WTC11 (cell line): ENCODE measurements around the gene KCND2. TPM values are rescaled to one million over a fixed set of nuclear protein-coding genes. Genes with fewer than 3 reads are reported as not detected.
"Not testable (repeated sequence)": the region's sequence is repeated elsewhere in the genome, so short reads cannot be mapped to it uniquely, and the experiment has no call there.

ENCODE experiments used
- ATAC-seq: fragments of 200-7000 bp; cut with Tn5 transposase; 2 replicates; pipeline ENCODE4 v1.10.0; 2021; ENCODE audit warnings: mild to moderate bottlenecking, moderate library complexity
- CTCF ChIA-PET: fragments of 300-600 bp; sonication (Branson Sonifier 250); formaldehyde crosslinking; loops from one replicate; lab custom pipeline; 2021; ENCODE audit warnings: antibody characterized with exemption; lab: Charles Lee
- POLR2A ChIA-PET: fragments of 350-600 bp; sonication (Branson Sonifier 250); formaldehyde crosslinking; loops from one replicate; lab custom pipeline; 2021; ENCODE audit warnings: antibody characterized with exemption; lab: Charles Lee
- DNase-seq: peaks from one replicate; pipeline ENCODE4 v3.0.0; 2021; ENCODE audit warnings: low spot score
- H3K27ac Mint-ChIP-seq: 2 replicates; pipeline ENCODE4 v1.8.0; 2021; ENCODE audit warnings: mixed read lengths
- H3K27me3 Mint-ChIP-seq: 2 replicates; pipeline ENCODE4 v1.8.0; 2021; ENCODE audit warnings: low read depth, mild to moderate bottlenecking, moderate library complexity, mixed read lengths
- H3K36me3 Mint-ChIP-seq: 2 replicates; pipeline ENCODE4 v1.8.0; 2021; ENCODE audit warnings: mixed read lengths
- H3K4me1 Mint-ChIP-seq: 2 replicates; pipeline ENCODE4 v1.8.0; 2022; ENCODE audit warnings: mixed read lengths
- H3K4me3 Mint-ChIP-seq: 2 replicates; pipeline ENCODE4 v1.8.0; 2021; ENCODE audit warnings: mild to moderate bottlenecking, moderate library complexity, mixed read lengths
- H3K9me3 Mint-ChIP-seq: 2 replicates; pipeline ENCODE4 v1.8.0; 2021; ENCODE audit warnings: mixed read lengths
- FOXK1 ChIP-seq: sonication (generic); formaldehyde crosslinking; IDR thresholded peaks from 2 replicates; pipeline ENCODE4 v1.8.0; 2022; ENCODE audit warnings: mild to moderate bottlenecking, moderate library complexity, missing genetic modification reagents
- GRHL2 ChIP-seq: fragments of 250-450 bp; sonication (Bioruptor Pico); IDR thresholded peaks from 2 replicates; pipeline ENCODE4 v1.8.0; 2022; ENCODE audit warnings: mild to moderate bottlenecking, moderate library complexity; ENCODE audit not compliant: insufficient replicate concordance, severe bottlenecking
- IRF2 ChIP-seq: sonication (generic); formaldehyde crosslinking; IDR thresholded peaks from 2 replicates; pipeline ENCODE4 v1.8.0; 2022; ENCODE audit warnings: low read depth, missing genetic modification reagents, borderline replicate concordance
- JAZF1 ChIP-seq: fragments of 250-450 bp; sonication (Bioruptor Pico); IDR thresholded peaks from 2 replicates; pipeline ENCODE4 v1.9.0; 2021; ENCODE audit warnings: moderate library complexity, mild to moderate bottlenecking, inconsistent platforms
- KAT7 ChIP-seq: sonication (generic); formaldehyde crosslinking; IDR thresholded peaks from 2 replicates; pipeline ENCODE4 v1.8.1; 2023; ENCODE audit warnings: missing genetic modification reagents, mild to moderate bottlenecking, borderline replicate concordance
- SMAD3 ChIP-seq: sonication (generic); formaldehyde crosslinking; IDR thresholded peaks from 2 replicates; pipeline ENCODE4 v1.8.0; 2022; ENCODE audit warnings: missing genetic modification reagents, mild to moderate bottlenecking, borderline replicate concordance
- SOX15 ChIP-seq: fragments of 250-450 bp; sonication (Bioruptor Pico); IDR thresholded peaks from 2 replicates; pipeline ENCODE4 v1.9.0; 2021; ENCODE audit warnings: mild to moderate bottlenecking
- SP1 ChIP-seq: sonication (generic); formaldehyde crosslinking; conservative IDR thresholded peaks from 2 replicates; pipeline ENCODE4 v1.8.1; 2022; ENCODE audit warnings: missing genetic modification reagents
- TEAD1 ChIP-seq: sonication (generic); formaldehyde crosslinking; IDR thresholded peaks from 2 replicates; pipeline ENCODE4 v1.8.0; 2022; ENCODE audit warnings: mild to moderate bottlenecking, missing genetic modification reagents
- ZNF219 ChIP-seq: sonication (generic); formaldehyde crosslinking; IDR thresholded peaks from 2 replicates; pipeline ENCODE4 v1.8.0; 2023; ENCODE audit warnings: missing genetic modification reagents, mild to moderate bottlenecking, borderline replicate concordance
- ZNF317 ChIP-seq: sonication (generic); formaldehyde crosslinking; IDR thresholded peaks from 2 replicates; pipeline ENCODE4 v1.8.1; 2023; ENCODE audit warnings: low read depth, mild to moderate bottlenecking, moderate library complexity, missing genetic modification reagents, borderline replicate concordance
- total RNA-seq: library from RNA; stranded (reverse); gene quantifications from 3 replicates; pipeline ENCODE4 v1.2.3, GENCODE V29; 2021
- TF ChIP-seq, protein P1 (sequence below): sonication (generic); formaldehyde crosslinking; IDR thresholded peaks from 2 replicates; pipeline ENCODE4 v1.8.1; 2022; ENCODE audit warnings: low read depth, missing genetic modification reagents, borderline replicate concordance
- TF ChIP-seq, protein P2 (sequence below): sonication (generic); formaldehyde crosslinking; IDR thresholded peaks from 2 replicates; pipeline ENCODE4 v1.8.0; 2022; ENCODE audit warnings: mild to moderate bottlenecking, missing genetic modification reagents
- TF ChIP-seq, protein P3 (sequence below): sonication (generic); formaldehyde crosslinking; IDR thresholded peaks from 2 replicates; pipeline ENCODE4 v1.8.1; 2022; ENCODE audit warnings: mild to moderate bottlenecking, missing genetic modification reagents, moderate library complexity, borderline replicate concordance
- TF ChIP-seq, protein P4 (sequence below): sonication (generic); formaldehyde crosslinking; IDR thresholded peaks from 2 replicates; pipeline ENCODE4 v1.8.1; 2022; ENCODE audit warnings: missing genetic modification reagents, borderline replicate concordance

The KCND2 gene
- total RNA-seq, 1 experiment from 2014 or later, result 4.6 TPM

DNA sequence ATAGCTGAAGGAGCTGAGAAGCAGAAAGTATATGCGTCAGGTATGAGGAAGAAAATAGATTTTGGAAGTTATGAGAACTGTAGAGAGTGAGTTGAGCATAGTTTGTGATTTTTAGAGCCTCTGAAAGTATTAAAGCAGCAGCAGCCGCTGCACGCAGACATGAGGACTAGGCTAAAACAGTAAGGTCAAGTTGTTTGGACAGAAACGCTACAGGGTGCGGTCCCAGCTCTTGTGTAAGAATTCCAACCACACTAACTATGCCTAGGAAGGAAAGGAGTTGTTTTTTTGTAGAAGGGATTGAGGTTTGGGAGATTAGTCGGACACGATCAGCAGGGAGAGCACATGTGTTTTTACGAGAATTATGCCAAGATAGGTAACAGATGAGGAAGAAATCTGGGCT, 506.1 kb downstream of the KCND2 start:
- CTCF ChIA-PET, H3K9me3 Mint-ChIP-seq, H3K27ac Mint-ChIP-seq, H3K4me3 Mint-ChIP-seq, H3K27me3 Mint-ChIP-seq, DNase-seq, ATAC-seq, POLR2A ChIA-PET, H3K36me3 Mint-ChIP-seq: not testable (repeated sequence)
- H3K4me1 Mint-ChIP-seq, result peaks cover 22% of the 10 kb centered on the region

DNA sequence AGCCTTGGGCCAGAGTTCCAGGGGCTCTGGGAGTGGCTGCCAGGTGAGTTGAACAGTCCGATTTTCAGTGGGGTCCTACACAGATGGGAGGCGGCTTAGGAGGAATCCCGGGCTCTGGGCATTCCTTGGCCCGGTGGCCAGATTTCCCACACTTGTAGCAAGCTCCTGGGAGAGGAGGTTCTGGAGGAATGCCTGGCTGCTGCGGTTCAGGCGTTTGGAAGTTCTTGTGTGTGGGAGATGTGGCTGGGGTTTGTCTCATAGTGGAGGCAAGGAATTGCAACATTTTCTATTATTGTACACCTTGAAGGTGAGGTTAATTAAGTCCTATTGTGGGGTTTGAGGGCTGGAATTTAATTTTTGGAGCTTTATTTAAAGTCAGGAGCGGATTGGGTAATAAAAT, 507.5 kb downstream of the KCND2 start:
- H3K36me3 Mint-ChIP-seq, H3K9me3 Mint-ChIP-seq, H3K27me3 Mint-ChIP-seq, H3K4me3 Mint-ChIP-seq, CTCF ChIA-PET, H3K27ac Mint-ChIP-seq, POLR2A ChIA-PET, DNase-seq, ATAC-seq: not testable (repeated sequence)
- H3K4me1 Mint-ChIP-seq, result peaks cover 22% of the 10 kb centered on the region

DNA sequence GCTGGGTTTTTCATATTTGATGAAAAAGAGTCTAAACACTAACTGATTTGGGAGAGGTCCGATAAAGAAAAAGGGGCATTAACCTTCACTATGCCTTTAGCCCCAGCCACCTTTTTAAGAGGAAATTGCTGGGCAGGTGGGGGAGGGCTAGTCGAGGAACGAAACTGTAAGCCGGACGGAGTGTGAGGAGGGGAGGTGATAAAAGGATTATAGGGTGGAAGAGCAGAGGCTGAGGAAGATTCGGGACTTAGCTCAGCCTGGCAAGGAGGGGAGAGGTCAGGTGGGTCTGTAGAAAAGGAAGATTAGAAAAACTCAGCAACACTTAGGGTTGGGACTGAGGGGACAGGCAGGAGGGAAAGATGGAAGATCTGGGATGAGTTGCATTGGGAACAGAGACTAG, 508.0 kb downstream of the KCND2 start:
- CTCF ChIA-PET, result no interaction called here
- no peak for DNase-seq

DNA sequence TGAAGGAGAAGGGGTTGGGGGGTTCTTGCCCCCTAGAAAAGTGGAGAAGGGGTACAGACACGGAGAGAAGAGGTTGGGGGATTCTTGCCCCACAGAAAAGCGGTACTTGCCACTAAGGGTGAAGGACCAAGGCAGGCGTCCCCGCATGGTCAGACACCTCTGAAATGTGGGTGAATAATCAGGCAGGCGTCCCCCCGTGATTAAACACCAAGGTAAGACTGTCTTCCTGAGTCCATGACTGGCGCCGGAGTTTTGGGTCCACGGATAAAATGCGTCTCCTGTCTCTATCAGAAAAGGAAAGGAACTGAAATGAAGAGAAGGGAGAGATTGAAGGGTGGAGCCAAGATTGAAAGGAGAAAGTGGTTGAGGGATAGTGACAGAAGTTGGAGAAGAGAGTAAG, 508.9 kb downstream of the KCND2 start:
- ATAC-seq, H3K27me3 Mint-ChIP-seq, H3K27ac Mint-ChIP-seq, H3K36me3 Mint-ChIP-seq, CTCF ChIA-PET, H3K4me3 Mint-ChIP-seq, POLR2A ChIA-PET, DNase-seq, H3K9me3 Mint-ChIP-seq: not testable (repeated sequence)
- peaks cover 22% of the 10 kb centered on the region for H3K4me1 Mint-ChIP-seq

More for the DNA sequence above, 508.0 kb downstream of the KCND2 start:
- H3K27me3 Mint-ChIP-seq, result no peaks in the 10 kb centered on the region
- H3K36me3 Mint-ChIP-seq, result no peaks in the 10 kb centered on the region
- H3K27ac Mint-ChIP-seq, result no peak overlapping the region
- TF ChIP-seq SOX15 (CRISPR knock-in tag), result no peak
- TF ChIP-seq, protein P1, sequence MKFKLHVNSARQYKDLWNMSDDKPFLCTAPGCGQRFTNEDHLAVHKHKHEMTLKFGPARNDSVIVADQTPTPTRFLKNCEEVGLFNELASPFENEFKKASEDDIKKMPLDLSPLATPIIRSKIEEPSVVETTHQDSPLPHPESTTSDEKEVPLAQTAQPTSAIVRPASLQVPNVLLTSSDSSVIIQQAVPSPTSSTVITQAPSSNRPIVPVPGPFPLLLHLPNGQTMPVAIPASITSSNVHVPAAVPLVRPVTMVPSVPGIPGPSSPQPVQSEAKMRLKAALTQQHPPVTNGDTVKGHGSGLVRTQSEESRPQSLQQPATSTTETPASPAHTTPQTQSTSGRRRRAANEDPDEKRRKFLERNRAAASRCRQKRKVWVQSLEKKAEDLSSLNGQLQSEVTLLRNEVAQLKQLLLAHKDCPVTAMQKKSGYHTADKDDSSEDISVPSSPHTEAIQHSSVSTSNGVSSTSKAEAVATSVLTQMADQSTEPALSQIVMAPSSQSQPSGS (CRISPR knock-in tag), result no peak
- no peak for TF ChIP-seq ZNF317 (CRISPR knock-in tag)
- TF ChIP-seq, all 79 proteins: peak for 0
- POLR2A ChIA-PET, result no interaction called here
- Mint-ChIP-seq H3K4me3 (no peak overlapping the region), H3K9me3 (no peaks in the 10 kb centered on the region), H3K4me1 (peaks cover 22% of the 10 kb centered on the region)
- no peak for ATAC-seq

DNA sequence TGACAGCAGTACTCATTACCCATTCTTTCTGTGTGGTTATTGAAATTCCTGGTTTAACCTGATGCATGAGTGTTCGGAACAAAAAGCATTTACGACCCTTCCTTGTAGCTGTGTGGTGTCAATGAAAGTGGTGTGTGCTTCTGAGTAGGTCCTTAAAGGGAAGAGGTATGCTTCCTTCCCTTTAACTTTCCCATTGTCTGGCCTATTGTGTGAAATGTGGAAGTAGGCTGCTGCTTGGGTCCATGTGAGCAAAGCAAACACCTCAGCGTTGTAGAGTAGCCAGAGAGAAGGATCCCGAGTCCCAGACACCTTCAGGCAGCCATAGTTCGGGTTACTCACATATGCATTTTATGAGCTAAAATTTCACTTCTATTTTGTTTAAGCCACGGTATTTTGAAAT, 510.3 kb downstream of the KCND2 start:
- POLR2A ChIA-PET, result no interaction called here
- no peaks in the 10 kb centered on the region for H3K9me3 Mint-ChIP-seq
- no peak for DNase-seq
- H3K4me1 Mint-ChIP-seq, result peaks cover 22% of the 10 kb centered on the region
- H3K27me3 Mint-ChIP-seq, result no peaks in the 10 kb centered on the region
- no peak for TF ChIP-seq SP1 (CRISPR knock-in tag)
- TF ChIP-seq, protein P2, sequence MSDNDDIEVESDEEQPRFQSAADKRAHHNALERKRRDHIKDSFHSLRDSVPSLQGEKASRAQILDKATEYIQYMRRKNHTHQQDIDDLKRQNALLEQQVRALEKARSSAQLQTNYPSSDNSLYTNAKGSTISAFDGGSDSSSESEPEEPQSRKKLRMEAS (CRISPR knock-in tag), result no peak
- TF ChIP-seq GRHL2 (CRISPR knock-in tag), result no peak
- TF ChIP-seq, protein P3, sequence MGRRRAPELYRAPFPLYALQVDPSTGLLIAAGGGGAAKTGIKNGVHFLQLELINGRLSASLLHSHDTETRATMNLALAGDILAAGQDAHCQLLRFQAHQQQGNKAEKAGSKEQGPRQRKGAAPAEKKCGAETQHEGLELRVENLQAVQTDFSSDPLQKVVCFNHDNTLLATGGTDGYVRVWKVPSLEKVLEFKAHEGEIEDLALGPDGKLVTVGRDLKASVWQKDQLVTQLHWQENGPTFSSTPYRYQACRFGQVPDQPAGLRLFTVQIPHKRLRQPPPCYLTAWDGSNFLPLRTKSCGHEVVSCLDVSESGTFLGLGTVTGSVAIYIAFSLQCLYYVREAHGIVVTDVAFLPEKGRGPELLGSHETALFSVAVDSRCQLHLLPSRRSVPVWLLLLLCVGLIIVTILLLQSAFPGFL (CRISPR knock-in tag), result no peak
- TF ChIP-seq, all 79 proteins: peak for 0
- CTCF ChIA-PET, result interaction anchor here (1.2 to 1.8 kb wide), 2 partner anchors 9 to 23 kb away, joined by 3 to 7 read pairs; no protein-coding TSS in a partner anchor
- Mint-ChIP-seq H3K4me3 (no peak overlapping the region), H3K36me3 (no peaks in the 10 kb centered on the region), H3K27ac (no peak overlapping the region)
- ATAC-seq, result peak; percentile 52; the same call in 1 of the 2 replicates

DNA sequence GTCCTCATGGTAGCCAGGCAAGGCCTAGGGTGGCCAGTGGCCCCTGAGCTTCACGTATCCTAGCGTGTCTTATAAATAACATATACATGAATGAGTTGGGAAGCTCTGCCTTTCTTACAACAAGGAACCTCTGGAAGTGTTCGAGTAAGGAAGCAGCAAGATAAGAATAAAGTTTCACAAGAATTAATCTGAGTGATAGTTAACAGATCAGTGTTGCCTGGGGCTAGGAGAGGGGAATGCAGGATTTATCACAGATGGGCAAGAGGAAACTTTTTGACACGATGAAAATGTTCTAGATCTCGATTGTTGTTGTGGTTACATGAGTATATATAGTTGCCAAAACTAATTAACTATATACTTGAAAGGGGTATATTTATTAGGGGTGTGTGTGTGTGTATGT, 510.7 kb downstream of the KCND2 start:
- Mint-ChIP-seq H3K4me1 (peaks cover 22% of the 10 kb centered on the region), H3K9me3 (no peaks in the 10 kb centered on the region), H3K36me3 (no peaks in the 10 kb centered on the region), H3K27ac (no peak overlapping the region), H3K27me3 (no peaks in the 10 kb centered on the region), H3K4me3 (no peak overlapping the region)
- ChIA-PET CTCF (interaction anchor here (0.6 to 1.8 kb wide), 3 partner anchors 8 to 875 kb away, joined by 3 to 7 read pairs (median 4); no protein-coding TSS in a partner anchor), POLR2A (no interaction called here)
- ATAC-seq (no peak), DNase-seq (no peak)
- TF ChIP-seq, protein P4, sequence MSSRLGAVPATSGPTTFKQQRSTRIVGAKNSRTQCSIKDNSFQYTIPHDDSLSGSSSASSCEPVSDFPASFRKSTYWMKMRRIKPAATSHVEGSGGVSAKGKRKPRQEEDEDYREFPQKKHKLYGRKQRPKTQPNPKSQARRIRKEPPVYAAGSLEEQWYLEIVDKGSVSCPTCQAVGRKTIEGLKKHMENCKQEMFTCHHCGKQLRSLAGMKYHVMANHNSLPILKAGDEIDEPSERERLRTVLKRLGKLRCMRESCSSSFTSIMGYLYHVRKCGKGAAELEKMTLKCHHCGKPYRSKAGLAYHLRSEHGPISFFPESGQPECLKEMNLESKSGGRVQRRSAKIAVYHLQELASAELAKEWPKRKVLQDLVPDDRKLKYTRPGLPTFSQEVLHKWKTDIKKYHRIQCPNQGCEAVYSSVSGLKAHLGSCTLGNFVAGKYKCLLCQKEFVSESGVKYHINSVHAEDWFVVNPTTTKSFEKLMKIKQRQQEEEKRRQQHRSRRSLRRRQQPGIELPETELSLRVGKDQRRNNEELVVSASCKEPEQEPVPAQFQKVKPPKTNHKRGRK (CRISPR knock-in tag), result no peak
- TF ChIP-seq IRF2 (CRISPR knock-in tag), result no peak
- no peak for TF ChIP-seq ZNF219 (CRISPR knock-in tag)
- TF ChIP-seq KAT7 (CRISPR knock-in tag), result no peak
- TF ChIP-seq FOXK1, result no peak
- no peak for TF ChIP-seq JAZF1
- no peak for TF ChIP-seq SMAD3 (CRISPR knock-in tag)
- TF ChIP-seq TEAD1, result no peak
